ENCODE data around the gene PHLDA3.

Gene PHLDA3

DNA sequence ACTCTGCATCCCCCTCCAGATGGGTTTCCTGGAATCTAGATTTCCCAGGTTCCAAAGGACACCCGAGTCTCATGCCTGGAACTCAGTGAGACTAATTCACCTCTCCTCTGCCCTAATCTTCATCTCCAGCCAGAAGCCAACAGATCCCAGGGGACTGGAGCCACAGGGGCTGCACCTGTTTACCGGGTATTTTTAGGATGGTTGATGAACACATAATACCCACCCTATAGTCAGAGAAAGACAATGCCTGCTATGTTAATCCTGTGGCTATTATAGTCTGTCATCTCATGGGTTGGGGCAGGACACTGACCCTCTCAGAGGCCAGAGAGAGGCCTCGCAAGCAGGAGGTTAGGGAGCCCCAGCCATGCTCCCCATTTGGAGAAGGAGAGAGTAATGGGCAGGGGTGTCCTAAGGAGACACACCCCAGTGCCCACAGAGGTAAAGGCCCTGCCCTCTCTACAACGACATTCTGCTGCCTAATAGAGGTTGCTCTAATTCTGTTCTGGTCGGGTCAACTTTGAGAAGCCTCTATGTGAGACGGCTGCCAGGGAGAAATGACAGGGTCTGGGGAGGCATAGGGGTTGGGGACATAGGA, 46.5 kb downstream of the PHLDA3 start:
- no peak for TF ChIP-seq CTCF (IDR thresholded peaks at IDR 0.05; ENCODE audit: extremely low read depth, missing control alignments)
- DNase-seq (ENCODE audit: low spot score): no peak

- DNase-seq (ENCODE audit: low spot score): no peak
- no peak for TF ChIP-seq CTCF (IDR thresholded peaks at IDR 0.05; ENCODE audit: extremely low read depth, missing control alignments)
These were observed 47.0 kb downstream of the PHLDA3 start for GRCh38 chr1:201422026-201422425.

GRCh38 chr1:201421041-201421440, 47.9 kb downstream of the PHLDA3 start:
- DNase-seq (ENCODE audit: low spot score): no peak
- TF ChIP-seq CTCF (IDR thresholded peaks at IDR 0.05; ENCODE audit: extremely low read depth, missing control alignments): no peak

DNA sequence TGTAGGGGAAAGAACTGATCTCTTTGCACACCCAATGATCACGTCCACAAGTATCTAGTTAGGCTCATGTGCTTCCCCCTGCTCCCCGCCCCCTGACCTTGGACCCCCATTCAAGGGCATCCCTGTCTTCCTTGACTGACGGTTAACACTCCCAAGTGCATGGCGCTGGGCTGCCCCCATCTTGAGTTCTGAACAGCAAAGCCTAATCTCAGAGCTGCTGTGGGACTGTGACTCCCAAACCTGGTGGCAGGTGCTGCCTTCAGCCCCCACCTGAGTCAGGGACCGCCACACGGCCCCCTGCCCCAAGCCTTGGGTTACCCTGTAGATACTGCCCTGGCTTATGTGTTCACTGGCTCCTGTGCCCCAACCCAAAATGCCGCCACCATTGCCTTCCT, 48.4 kb downstream of the PHLDA3 start:
- no peak for DNase-seq (ENCODE audit: low spot score)
- TF ChIP-seq CTCF (IDR thresholded peaks at IDR 0.05; ENCODE audit: extremely low read depth, missing control alignments): no peak

- TF ChIP-seq CTCF (IDR thresholded peaks at IDR 0.05; ENCODE audit: extremely low read depth, missing control alignments): no peak
- no peak for DNase-seq (ENCODE audit: low spot score)
These were observed 49.0 kb downstream of the PHLDA3 start for GRCh38 chr1:201419746-201420607.

- no peak for TF ChIP-seq CTCF (IDR thresholded peaks at IDR 0.05; ENCODE audit: extremely low read depth, missing control alignments)
- DNase-seq (ENCODE audit: low spot score): no peak
These were observed 49.7 kb downstream of the PHLDA3 start for GRCh38 chr1:201419256-201419655.

DNA sequence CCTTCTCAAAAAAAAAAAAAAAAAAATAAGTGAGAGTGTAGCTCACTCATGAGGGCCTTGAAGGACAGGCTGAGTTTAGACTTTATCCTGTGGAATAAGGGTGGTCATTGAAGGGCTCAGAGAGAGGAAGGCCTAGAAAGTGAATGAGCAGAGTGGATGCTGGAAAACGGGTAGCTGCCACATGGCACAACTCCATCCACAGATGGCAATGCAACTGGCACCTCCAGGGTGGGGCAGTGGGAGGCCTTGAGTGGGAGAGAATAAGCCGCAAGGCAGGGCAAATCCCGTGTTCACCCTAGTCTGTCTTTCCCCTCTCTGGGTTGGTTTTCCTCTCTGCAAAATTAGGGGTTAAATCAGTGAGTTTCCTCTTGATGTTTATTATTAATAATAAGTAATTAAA, 50.5 kb downstream of the PHLDA3 start:
- TF ChIP-seq CTCF (IDR thresholded peaks at IDR 0.05; ENCODE audit: extremely low read depth, missing control alignments): no peak
- no peak for DNase-seq (ENCODE audit: low spot score)
